Activated CD8-positive, alpha-beta memory T cell treated with anti-CD3 and anti-CD28 coated beads, Interleukin-2, amount 10 ng/mL, durations not matched to agents 7 days and 5 days (primary cell): ENCODE data around the gene FBXW10. TPM values are rescaled to one million over a fixed set of nuclear protein-coding genes. Genes with fewer than 3 reads are reported as not detected.
"Not testable (repeated sequence)": the region's sequence is repeated elsewhere in the genome, so short reads cannot be mapped to it uniquely, and the experiment has no call there.

Source experiments
- ATAC-seq: fragments of 150-1000 bp; cut with Tn5 transposase; one replicate; pipeline ENCODE4 v1.10.0; 2021; ENCODE audit warnings: moderate library complexity
- CTCF ChIA-PET: fragments of 350-600 bp; sonication (Branson Sonifier 250); formaldehyde crosslinking; loops from one replicate; lab custom pipeline; 2021; ENCODE audit warnings: antibody characterized with exemption; lab: Charles Lee
- DNase-seq: peaks from one replicate; pipeline ENCODE4 v3.0.0-alpha.2; 2020
- H3K27ac Mint-ChIP-seq: one replicate; pipeline ENCODE4 v1.8.0; 2021; ENCODE audit warnings: mild to moderate bottlenecking, mixed read lengths
- H3K27me3 Mint-ChIP-seq: one replicate; pipeline ENCODE4 v1.8.0; 2021; ENCODE audit warnings: mixed read lengths
- H3K36me3 Mint-ChIP-seq: one replicate; pipeline ENCODE4 v1.8.0; 2021; ENCODE audit warnings: mild to moderate bottlenecking, mixed read lengths
- H3K4me1 Mint-ChIP-seq: one replicate; pipeline ENCODE4 v1.8.0; 2021; ENCODE audit warnings: mixed read lengths
- H3K4me3 Mint-ChIP-seq: one replicate; pipeline ENCODE4 v1.8.0; 2021; ENCODE audit warnings: mild to moderate bottlenecking, moderate library complexity, mixed read lengths
- H3K9me3 Mint-ChIP-seq: one replicate; pipeline ENCODE4 v1.8.0; 2022; ENCODE audit warnings: low read depth, mixed read lengths
- total RNA-seq, 2 experiments: library from RNA; stranded (reverse); gene quantifications; one replicate each; pipeline ENCODE4 v1.2.3, GENCODE V29; 2021

The FBXW10 gene
- total RNA-seq, 2 experiments from 2014 or later: not detected

DNA sequence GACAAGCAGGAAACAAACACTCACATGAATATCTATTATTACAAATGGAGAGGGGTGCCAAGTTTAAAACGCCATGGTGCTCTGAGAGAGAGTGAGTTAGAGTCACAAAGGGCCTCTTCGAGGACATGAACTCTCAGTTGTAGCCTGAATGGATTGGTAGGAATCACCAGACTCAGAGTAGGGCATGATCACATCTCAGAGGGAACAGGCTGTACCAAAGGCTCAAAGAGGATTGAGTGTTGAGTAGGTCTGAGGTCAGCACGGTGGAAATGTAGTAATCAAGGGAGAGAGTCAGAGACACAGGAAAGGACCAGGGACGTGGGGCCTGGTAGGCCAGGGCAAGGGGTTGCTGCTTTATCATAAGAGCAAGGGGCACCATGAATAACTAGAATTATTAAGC lies 10.5 kb upstream of the FBXW10 start:
- H3K9me3 Mint-ChIP-seq, H3K36me3 Mint-ChIP-seq, H3K4me3 Mint-ChIP-seq, H3K4me1 Mint-ChIP-seq, H3K27me3 Mint-ChIP-seq, DNase-seq, H3K27ac Mint-ChIP-seq, CTCF ChIA-PET, ATAC-seq: not testable (repeated sequence)

DNA sequence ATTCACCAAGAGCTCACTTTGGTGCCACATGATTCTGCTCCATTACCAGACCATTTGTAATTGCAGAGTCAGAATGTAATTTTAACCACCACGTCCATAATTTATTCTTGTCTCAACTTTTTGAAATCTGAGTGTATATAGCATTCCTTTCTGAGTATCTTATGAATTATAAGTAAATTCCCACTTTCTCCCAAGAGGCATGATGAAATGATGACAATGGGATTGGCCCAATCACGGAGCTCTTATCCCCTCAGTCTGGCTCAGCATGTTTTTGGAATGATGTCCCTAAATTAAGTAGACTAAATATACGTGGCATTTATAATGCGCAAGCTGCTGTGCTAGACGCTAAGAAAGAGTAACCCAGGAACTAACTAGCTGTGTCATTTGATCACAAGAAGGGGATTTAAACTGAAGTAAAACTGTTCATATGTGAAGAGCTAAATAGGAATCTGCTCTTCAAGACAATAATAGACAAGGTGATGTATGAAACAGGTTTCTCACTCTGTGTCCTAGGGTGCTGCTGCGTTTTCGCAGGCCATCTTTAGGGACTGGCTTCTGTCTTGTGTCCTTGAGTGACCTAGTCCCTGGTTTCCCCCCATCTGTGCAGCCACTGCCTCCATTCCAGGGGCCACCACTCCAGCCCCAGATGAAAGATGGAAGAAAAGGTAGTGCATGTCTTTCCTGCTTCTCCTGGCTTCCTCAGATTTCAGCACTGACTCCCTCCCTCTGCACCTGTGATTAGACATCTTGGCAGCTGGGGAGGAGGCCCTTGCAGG lies 4.0 kb upstream of the FBXW10 start:
- not testable (repeated sequence) for H3K27me3 Mint-ChIP-seq, H3K4me1 Mint-ChIP-seq, H3K9me3 Mint-ChIP-seq, ATAC-seq, H3K36me3 Mint-ChIP-seq, DNase-seq, H3K27ac Mint-ChIP-seq, H3K4me3 Mint-ChIP-seq
- CTCF ChIA-PET: interaction anchor here (0.6 kb wide), 2 partner anchors 524 to 583 kb away, joined by 3 to 4 read pairs; no protein-coding TSS in a partner anchor

DNA sequence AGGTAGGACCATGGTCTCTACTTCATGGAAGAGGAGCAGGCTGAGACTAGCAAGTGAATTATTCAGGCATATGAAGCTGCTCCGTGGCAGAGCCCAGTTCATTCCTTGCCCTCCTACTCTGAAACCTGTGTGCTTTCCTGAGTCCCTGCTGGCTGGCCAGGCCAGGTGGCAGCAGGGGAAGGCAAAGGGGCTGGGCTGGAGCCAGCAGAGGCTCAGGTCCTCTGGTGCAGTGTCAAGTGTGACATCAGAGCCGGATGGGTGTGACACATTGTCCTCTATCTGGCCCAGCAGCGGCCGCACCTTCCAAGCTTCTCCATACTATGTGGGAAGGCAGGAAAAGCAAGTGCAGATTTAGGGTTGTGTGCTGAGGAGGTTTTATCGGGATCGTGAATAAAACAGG lies 2.6 kb upstream of the FBXW10 start:
- H3K4me1 Mint-ChIP-seq, H3K36me3 Mint-ChIP-seq, H3K9me3 Mint-ChIP-seq, ATAC-seq, H3K27me3 Mint-ChIP-seq, H3K27ac Mint-ChIP-seq, DNase-seq, H3K4me3 Mint-ChIP-seq, CTCF ChIA-PET: not testable (repeated sequence)

DNA sequence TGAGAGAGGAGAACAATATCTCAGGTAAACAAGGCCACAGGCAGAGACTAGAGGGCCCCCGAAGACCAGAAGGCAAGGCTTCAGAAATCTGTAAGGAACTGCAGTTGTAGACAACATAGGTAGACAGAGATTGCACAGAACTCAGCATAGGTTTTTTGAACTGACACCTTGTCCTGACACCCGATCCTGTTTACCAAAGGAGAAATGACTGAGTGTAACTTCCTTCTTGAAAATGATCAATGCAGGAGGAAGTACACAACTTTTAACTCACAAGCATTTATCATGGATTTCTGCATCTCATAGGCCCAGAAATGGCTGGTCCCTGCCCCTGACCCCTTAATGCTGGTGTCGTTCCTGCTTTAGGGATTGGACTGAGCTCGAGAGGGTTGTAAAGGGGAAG lies 872 bp downstream of the FBXW10 start:
- H3K4me1 Mint-ChIP-seq, H3K36me3 Mint-ChIP-seq, H3K9me3 Mint-ChIP-seq, DNase-seq, CTCF ChIA-PET, ATAC-seq, H3K4me3 Mint-ChIP-seq, H3K27ac Mint-ChIP-seq, H3K27me3 Mint-ChIP-seq: not testable (repeated sequence)

DNA sequence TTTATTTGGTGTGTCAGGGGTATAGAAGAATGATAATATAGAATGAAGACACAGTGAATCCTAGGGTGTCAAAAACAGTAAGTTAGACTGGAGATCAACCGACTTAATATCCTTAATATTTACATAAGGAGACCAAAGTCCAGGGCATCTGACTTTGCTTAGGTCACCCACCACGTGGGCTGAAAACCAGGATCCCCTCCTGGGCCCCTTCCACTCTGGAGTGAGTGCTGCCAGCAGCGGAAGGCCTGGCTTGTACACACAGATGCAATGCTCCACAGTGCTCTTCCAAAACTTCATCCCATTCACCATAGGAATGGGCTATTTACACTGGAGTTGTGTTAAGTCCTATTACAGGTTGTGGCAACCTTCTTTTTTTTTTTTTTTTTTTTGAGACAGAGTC lies 2.7 kb downstream of the FBXW10 start:
- H3K4me1 Mint-ChIP-seq, H3K4me3 Mint-ChIP-seq, H3K27me3 Mint-ChIP-seq, H3K27ac Mint-ChIP-seq, CTCF ChIA-PET, DNase-seq, ATAC-seq, H3K36me3 Mint-ChIP-seq, H3K9me3 Mint-ChIP-seq: not testable (repeated sequence)

DNA sequence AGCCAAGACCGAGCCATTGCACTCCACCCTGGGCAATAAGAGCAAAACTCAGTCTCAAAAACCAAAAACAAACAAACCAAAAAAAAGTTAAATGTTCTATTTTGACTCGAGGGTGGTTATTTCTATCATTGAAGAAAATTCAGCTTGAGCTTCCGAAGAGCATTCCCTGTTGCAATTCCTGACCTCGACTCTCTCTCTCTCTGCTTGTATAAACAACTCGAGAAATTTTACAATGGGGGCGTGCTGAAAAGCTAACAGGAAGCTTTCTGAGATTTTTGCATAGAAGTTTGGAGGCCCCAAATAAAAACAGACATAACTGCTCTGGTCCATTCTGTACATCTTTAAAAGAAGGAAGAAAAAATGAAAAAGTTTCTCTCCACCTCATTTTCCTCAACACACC lies 3.6 kb downstream of the FBXW10 start:
- H3K9me3 Mint-ChIP-seq, H3K27ac Mint-ChIP-seq, CTCF ChIA-PET, H3K36me3 Mint-ChIP-seq, H3K4me1 Mint-ChIP-seq, DNase-seq, H3K4me3 Mint-ChIP-seq, H3K27me3 Mint-ChIP-seq, ATAC-seq: not testable (repeated sequence)

DNA sequence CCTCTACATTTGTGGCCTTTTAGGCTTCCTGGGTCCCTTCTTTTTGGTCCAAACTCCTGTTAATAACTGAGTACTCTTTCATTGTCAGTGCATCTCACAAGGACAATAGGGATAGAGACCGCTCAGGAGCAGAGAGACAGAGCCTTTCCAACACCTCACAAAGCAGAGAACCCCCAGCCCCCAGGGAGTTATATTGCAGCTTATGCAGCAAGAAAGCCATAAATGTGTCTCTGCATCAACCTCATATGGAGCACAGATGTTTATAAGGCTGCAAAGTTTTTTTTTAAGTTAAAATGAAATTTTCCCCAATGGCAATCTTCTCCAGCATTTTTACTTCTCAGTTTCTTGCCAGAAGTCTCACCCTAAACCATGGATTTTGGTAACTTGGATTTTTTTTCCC lies 6.4 kb downstream of the FBXW10 start:
- CTCF ChIA-PET, H3K9me3 Mint-ChIP-seq, H3K4me1 Mint-ChIP-seq, H3K27me3 Mint-ChIP-seq, H3K4me3 Mint-ChIP-seq, H3K36me3 Mint-ChIP-seq, H3K27ac Mint-ChIP-seq, ATAC-seq, DNase-seq: not testable (repeated sequence)

DNA sequence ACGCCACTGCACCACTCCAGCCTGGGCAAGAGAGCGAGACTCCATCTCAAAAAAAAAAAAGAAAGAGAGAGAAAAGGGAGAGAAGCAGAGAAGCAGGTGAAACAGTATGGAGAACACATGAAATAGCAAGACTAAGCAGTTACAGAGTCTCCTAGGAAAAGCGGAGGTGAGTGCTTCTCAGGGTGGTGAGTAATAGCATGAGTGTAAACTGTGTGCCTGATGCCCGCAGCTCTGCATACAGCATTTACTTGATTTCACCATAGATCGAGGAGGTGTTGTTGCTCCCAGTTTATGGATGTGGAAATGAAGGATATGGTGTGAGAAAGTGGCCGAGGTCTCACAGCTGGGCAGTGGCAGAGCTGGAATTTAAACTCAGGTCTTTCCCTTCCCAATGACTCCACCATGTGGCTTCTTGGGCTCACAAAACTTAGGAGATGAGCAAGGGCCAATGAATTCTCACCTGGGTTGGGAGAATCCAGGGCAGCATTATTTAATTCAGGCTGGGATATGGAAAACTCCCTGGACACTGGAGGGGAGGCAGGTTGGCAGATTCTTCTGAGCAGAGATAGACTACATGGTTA lies 10.1 kb downstream of the FBXW10 start:
- ATAC-seq, H3K27ac Mint-ChIP-seq, CTCF ChIA-PET, H3K4me1 Mint-ChIP-seq, H3K27me3 Mint-ChIP-seq, H3K9me3 Mint-ChIP-seq, DNase-seq, H3K36me3 Mint-ChIP-seq, H3K4me3 Mint-ChIP-seq: not testable (repeated sequence)

DNA sequence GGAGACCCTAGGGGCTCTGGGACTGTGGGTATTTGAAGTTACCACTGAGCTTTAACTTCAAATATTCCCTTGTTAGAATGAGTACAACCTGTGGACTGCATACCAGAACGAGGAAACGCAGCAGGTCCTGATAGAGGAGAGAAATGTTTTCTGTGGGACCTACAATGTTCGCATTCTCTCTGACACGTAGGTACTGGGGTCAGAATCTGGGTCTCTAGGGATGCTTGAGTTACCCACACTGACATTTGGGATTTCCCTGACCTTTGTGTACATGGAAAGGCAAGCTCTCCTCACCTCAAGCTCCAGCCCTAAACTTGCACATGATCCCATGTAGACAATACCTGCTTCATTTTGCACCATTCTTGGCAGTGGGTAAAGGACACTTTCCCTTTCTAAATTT lies 12.1 kb downstream of the FBXW10 start:
- CTCF ChIA-PET, DNase-seq, H3K4me1 Mint-ChIP-seq, H3K27ac Mint-ChIP-seq, H3K36me3 Mint-ChIP-seq, H3K4me3 Mint-ChIP-seq, H3K27me3 Mint-ChIP-seq, H3K9me3 Mint-ChIP-seq, ATAC-seq: not testable (repeated sequence)

DNA sequence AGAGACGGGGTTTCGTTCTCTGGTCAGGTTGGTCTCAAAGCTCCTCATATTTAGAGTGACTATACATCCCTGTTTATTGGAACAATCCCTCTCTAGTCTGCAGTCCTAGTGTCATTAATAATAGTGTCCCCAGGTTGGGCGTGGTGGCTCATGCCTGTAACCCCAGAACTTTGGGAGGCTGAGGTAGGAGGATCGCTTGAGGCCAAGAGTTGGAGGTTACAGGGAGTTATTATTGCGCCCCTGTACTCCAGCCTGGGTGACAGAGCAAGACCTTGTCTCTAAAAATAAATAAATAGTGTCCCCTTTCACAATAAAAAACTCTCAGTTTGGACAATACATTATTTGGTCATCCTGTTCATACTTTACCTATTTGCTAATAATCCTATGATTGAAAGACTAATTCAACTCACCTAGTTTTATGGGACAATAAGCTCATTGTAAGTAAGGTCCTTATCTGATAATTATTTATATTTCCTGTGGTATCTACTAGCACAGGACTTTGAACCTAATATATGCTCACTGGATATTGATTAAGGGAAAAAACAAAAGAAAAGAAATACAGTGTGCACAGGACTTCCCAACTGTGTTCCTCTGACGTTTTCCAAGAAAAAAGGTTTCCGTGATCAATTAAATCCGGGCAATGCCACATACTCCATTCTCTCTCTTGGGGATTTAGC lies 13.7 kb downstream of the FBXW10 start:
- H3K4me1 Mint-ChIP-seq, H3K4me3 Mint-ChIP-seq, H3K27me3 Mint-ChIP-seq, ATAC-seq, CTCF ChIA-PET, H3K9me3 Mint-ChIP-seq, H3K27ac Mint-ChIP-seq, H3K36me3 Mint-ChIP-seq, DNase-seq: not testable (repeated sequence)

DNA sequence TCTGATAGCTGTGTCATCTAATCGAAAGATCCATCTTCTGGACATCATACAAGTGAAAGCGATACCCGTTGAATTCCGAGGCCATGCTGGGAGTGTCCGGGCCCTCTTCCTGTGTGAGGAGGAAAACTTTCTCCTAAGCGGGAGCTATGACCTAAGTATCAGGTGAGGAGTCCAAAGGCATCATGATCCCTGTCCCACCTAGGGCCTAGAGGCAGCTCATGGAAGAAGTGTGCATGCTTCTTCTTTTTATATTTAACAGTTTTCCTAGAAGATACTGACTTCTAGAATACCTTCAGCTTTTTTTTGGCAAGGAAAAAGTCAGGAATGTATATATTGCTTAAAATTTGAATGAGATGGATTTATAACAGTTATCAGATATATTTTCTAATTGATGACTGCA lies 14.5 kb downstream of the FBXW10 start:
- H3K4me3 Mint-ChIP-seq, H3K27me3 Mint-ChIP-seq, H3K9me3 Mint-ChIP-seq, H3K4me1 Mint-ChIP-seq, DNase-seq, H3K36me3 Mint-ChIP-seq, H3K27ac Mint-ChIP-seq, ATAC-seq, CTCF ChIA-PET: not testable (repeated sequence)

DNA sequence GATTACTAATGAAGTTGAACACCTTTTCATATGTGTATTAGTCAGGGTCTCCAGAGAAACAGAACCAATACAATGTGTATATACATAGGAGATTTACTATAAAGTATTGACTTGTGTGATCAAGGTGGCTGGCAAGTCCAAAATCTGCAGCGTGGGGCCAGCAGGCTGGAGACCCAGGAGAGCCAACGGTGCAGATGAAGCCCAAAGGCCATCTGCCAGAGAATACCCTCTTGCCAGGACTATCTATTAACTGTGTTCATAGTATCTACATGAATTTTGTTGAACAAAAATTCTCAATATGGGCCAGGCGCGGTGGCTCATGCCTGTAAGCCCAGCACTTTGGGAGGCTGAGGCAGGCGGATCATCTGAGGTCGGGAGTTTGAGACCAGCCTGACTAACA lies 16.4 kb downstream of the FBXW10 start:
- CTCF ChIA-PET, H3K36me3 Mint-ChIP-seq, DNase-seq, ATAC-seq, H3K4me3 Mint-ChIP-seq, H3K27ac Mint-ChIP-seq, H3K4me1 Mint-ChIP-seq, H3K9me3 Mint-ChIP-seq, H3K27me3 Mint-ChIP-seq: not testable (repeated sequence)

DNA sequence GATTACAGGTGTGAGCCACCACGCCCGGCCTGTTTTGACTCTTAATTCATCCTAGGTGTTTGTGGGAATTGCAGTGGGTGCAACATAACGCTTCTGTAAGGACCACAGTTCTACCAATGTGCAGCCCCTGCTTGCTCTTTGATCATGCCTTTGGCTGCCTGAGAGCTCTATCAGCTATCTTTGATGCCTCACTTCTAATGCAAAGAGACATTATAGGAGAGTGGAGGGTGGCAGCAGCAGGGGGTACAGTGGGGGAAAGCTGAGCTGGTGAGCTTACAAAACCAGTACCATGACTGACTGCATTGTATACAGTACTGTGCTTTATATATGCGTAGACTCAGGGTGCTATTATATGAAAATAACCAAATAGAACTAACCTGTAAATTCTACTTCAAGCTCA lies 26.7 kb downstream of the FBXW10 start:
- H3K27me3 Mint-ChIP-seq, ATAC-seq, DNase-seq, H3K9me3 Mint-ChIP-seq, CTCF ChIA-PET, H3K4me3 Mint-ChIP-seq, H3K4me1 Mint-ChIP-seq, H3K27ac Mint-ChIP-seq, H3K36me3 Mint-ChIP-seq: not testable (repeated sequence)

DNA sequence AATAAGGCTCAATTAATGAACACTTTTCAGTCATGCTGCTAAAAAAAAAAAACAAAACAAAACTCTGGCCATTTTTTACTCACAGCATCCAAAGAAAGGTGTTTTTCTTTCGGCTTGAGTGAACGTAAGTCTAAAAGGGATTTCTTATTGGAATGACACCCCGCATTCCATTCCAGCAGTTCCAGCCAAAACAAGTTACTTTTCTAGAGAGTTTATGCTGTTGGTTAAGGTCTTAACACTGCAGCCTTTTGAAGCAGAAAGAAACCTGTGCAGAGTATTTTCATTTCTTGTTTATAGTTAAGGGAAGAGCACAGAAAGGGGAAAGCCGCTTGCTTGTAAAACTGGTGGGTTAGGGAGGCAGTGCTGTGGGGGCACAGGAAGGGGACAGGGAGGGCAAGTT lies 27.2 kb downstream of the FBXW10 start:
- CTCF ChIA-PET, H3K36me3 Mint-ChIP-seq, ATAC-seq, H3K4me1 Mint-ChIP-seq, DNase-seq, H3K9me3 Mint-ChIP-seq, H3K4me3 Mint-ChIP-seq, H3K27ac Mint-ChIP-seq, H3K27me3 Mint-ChIP-seq: not testable (repeated sequence)
